B cell (primary cell): ENCODE data around the gene MPLKIP.

Experiments used
- EZH2 ChIP-seq: IDR thresholded peaks from 2 replicates; pipeline ENCODE4 v1.6.1; 2012; ENCODE audit warnings: borderline replicate concordance, low read depth, mild to moderate bottlenecking, moderate library complexity, low read length; ENCODE audit not compliant: insufficient read depth, poor library complexity, severe bottlenecking
- TF ChIP-seq, protein P1 (sequence below): fragments of 200-600 bp; IDR thresholded peaks from one replicate; pipeline ENCODE4 v1.8.0; 2022; ENCODE audit warnings: antibody characterized with exemption, mild to moderate bottlenecking

DNA sequence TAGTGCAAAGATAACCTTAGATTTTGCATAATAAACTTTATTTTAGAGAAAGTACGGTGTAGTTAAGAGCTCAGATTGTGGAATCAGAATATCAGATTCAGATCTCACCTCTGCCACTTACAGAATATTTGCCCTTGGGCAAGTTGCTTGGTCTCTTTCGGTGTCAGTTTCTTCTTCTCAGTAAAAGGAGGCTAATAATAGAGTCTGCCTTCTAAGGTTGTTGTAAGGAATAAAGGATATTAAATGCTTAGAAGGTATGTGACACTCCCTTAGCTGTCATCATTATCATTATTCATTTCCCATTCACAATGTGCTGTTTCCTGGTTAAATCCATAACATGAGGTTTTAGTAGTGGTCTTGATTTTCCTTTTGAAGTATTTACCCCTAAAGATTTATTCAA, 42.2 kb downstream of the MPLKIP start:
- TF ChIP-seq, protein P1, sequence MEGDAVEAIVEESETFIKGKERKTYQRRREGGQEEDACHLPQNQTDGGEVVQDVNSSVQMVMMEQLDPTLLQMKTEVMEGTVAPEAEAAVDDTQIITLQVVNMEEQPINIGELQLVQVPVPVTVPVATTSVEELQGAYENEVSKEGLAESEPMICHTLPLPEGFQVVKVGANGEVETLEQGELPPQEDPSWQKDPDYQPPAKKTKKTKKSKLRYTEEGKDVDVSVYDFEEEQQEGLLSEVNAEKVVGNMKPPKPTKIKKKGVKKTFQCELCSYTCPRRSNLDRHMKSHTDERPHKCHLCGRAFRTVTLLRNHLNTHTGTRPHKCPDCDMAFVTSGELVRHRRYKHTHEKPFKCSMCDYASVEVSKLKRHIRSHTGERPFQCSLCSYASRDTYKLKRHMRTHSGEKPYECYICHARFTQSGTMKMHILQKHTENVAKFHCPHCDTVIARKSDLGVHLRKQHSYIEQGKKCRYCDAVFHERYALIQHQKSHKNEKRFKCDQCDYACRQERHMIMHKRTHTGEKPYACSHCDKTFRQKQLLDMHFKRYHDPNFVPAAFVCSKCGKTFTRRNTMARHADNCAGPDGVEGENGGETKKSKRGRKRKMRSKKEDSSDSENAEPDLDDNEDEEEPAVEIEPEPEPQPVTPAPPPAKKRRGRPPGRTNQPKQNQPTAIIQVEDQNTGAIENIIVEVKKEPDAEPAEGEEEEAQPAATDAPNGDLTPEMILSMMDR, result no peak
- no peak for TF ChIP-seq EZH2
